VCaP (cell line): ENCODE results near the gene NQO2.

Experiments used
- H3K27ac ChIP-seq: fragments of 450-650 bp; 2 replicates; pipeline ENCODE4 v1.5.1; 2017
- TF ChIP-seq, protein P1 (sequence below): fragments of 450-650 bp; conservative IDR thresholded peaks from 2 replicates; pipeline ENCODE4 v1.5.1; 2017; ENCODE audit warnings: mild to moderate bottlenecking, moderate library complexity

The NQO2 gene

DNA sequence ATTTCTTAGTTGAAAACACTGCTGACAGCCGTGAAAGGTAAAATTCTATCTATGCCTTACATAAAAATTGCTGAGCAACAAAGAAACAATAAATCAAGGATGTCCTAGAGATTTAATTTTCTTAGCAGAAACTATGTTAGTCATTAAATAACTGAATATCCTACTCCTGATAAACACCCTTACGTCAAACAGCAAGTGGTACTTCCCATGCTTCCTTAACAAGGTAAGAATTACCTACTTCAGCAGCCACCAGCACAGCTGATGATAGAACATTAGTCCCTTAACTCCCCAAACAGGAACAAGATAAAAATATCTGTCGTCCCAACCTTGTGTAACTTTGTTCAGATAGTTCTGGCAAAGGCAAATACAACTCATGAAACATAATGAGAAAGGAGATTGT lies 37.1 kb upstream of the NQO2 start:
- TF ChIP-seq, protein P1, sequence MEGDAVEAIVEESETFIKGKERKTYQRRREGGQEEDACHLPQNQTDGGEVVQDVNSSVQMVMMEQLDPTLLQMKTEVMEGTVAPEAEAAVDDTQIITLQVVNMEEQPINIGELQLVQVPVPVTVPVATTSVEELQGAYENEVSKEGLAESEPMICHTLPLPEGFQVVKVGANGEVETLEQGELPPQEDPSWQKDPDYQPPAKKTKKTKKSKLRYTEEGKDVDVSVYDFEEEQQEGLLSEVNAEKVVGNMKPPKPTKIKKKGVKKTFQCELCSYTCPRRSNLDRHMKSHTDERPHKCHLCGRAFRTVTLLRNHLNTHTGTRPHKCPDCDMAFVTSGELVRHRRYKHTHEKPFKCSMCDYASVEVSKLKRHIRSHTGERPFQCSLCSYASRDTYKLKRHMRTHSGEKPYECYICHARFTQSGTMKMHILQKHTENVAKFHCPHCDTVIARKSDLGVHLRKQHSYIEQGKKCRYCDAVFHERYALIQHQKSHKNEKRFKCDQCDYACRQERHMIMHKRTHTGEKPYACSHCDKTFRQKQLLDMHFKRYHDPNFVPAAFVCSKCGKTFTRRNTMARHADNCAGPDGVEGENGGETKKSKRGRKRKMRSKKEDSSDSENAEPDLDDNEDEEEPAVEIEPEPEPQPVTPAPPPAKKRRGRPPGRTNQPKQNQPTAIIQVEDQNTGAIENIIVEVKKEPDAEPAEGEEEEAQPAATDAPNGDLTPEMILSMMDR, result no peak
- peak overlapping the region; percentile 90 for H3K27ac ChIP-seq

DNA sequence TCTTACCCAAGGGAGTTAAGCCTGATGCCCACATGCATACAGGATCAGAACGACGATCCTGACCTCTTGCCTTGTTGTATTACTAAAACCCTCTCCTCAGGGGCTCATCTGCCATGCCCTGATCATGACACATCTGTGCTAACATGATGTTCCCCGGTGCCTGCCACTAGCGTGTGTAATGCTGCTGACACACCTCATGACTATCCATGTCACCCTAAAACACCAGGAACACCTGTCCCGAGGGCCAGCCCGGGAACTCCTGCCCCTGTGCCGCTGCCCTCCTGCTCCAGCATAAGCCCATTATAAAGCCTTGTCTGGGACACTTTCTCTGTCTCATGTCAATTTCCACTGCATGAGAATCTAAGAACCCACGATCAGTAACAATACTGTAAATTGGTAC lies 35.9 kb upstream of the NQO2 start:
- TF ChIP-seq, protein P1, result no peak

GRCh38 chr6:2964793-2965505 lies 34.7 kb upstream of the NQO2 start:
- TF ChIP-seq, protein P1, result no peak
- no peak overlapping the region for H3K27ac ChIP-seq

More for the DNA sequence above, 35.9 kb upstream of the NQO2 start:
- no peak overlapping the region for H3K27ac ChIP-seq

- peak overlapping the region; percentile 26 for H3K27ac ChIP-seq
- TF ChIP-seq, protein P1, result no peak
These were observed 33.3 kb upstream of the NQO2 start for GRCh38 chr6:2966347-2966746.

DNA sequence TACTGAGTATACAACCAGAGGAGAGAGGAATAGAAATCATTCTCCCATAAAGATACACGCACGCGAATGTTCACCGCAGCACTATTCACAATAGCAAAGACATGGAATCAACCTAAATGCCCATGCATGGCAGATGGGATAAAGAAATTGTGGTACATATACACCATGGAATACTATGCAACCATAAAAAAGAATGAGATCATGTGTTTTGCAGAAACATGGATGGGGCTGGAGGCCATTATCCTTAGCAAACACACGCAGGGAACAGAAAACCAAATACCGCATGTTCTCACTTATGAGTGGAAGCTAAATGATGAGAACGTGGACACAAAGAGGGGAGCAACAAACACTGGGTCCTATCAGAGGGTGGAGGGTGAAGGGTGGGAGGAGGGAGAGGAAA lies 31.8 kb upstream of the NQO2 start:
- TF ChIP-seq, protein P1, result no peak
- H3K27ac ChIP-seq, result no peak overlapping the region

- H3K27ac ChIP-seq, result no peak overlapping the region
- TF ChIP-seq, protein P1, result no peak
These were observed 31.0 kb upstream of the NQO2 start for GRCh38 chr6:2968600-2969135.

DNA sequence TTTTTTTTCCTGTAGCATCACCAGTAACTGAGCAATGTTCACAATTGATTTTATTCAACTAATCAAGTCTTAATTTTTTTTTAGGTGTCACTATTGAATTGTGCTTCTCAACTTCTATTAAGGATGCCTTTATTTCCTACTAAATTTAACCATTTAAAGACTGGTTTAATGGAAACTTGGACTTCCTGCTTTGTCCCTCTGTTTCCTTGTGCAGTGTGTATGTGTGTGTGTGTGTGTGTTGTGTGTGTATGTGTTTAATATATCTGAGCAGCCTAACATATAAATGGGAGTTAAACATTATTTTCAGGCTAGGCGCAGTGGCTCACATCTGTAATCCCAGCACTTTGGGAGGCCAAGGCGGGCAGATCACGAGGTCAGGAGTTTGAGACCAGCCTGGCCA lies 30.1 kb upstream of the NQO2 start:
- H3K27ac ChIP-seq, result no peak overlapping the region
- TF ChIP-seq, protein P1, result no peak
